ENCODE data around the gene PCMTD2.

DNA sequence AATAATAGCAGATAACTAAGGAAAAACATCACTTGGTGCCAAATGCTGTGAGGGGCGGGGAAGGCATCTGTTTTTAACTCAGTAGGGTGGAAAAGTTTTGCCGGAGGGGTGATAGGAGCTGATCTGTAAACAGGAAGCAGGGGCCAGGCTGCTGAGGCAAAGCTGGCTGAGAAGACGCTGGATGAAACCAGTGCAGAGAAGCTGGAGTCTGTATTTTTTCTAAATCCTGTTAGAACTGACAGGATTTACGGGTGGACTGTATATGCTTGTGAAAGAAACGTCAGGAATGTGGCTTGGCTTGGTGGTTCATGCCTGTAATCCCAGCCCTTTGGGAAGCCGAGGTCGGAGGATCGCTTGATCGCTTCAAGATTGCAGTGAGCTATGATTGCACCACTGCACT lies 5.6 kb downstream of the PCMTD2 start:
- TF ChIP-seq, protein P1, sequence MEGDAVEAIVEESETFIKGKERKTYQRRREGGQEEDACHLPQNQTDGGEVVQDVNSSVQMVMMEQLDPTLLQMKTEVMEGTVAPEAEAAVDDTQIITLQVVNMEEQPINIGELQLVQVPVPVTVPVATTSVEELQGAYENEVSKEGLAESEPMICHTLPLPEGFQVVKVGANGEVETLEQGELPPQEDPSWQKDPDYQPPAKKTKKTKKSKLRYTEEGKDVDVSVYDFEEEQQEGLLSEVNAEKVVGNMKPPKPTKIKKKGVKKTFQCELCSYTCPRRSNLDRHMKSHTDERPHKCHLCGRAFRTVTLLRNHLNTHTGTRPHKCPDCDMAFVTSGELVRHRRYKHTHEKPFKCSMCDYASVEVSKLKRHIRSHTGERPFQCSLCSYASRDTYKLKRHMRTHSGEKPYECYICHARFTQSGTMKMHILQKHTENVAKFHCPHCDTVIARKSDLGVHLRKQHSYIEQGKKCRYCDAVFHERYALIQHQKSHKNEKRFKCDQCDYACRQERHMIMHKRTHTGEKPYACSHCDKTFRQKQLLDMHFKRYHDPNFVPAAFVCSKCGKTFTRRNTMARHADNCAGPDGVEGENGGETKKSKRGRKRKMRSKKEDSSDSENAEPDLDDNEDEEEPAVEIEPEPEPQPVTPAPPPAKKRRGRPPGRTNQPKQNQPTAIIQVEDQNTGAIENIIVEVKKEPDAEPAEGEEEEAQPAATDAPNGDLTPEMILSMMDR (IDR thresholded peaks at IDR 0.05) = no peak
- no peak for TF ChIP-seq POLR2A (IDR thresholded peaks at IDR 0.05)
